Measurements from ENCODE around the gene CRK.

The CRK gene

DNA sequence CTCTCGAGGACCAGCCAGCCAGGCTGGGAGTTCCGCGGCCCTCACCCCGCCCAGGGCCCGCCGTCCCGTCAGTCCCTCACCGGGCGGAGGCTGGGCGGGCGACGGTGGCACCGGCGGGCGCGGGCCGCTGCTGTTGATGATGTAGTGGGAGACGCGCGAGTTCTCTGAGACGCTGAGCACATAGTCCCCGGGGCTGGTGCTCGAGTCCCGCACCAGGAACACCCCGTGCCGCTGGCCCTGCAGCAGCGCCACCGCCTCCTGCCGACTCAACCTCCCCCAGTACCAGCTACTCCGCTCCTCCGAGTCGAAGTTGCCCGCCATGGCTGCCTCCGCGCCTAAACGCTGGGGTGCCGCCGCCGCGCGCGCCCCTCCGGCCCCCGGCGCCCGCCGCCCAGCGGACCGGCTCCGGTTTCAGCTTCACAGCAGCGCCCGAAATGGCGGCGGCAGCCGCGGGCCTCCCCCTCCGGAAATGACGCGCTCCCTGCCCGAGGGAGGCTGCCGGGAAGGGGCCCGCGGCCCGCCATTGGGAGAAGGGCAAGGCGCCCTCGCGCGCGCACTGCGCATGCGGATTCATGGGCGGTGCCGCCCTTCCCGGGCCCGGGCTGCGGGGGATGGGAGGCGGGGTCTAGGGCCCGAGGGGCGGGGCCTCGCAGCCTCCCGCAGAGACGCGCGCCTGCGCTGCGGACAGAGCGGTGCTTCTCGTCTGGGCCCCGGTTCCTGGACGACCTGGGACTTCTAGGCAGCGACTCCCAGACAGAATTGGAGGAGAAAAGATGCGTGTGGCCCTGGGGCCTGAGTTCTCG, at the start of gene CRK:
Gene CRK (minus strand): TSS at position 436 of the 803 bp plus-strand sequence. CDS start 115 bp downstream, at position 321.
- DNase-seq (ENCODE audit: low spot score) = peak; percentile 97

DNA sequence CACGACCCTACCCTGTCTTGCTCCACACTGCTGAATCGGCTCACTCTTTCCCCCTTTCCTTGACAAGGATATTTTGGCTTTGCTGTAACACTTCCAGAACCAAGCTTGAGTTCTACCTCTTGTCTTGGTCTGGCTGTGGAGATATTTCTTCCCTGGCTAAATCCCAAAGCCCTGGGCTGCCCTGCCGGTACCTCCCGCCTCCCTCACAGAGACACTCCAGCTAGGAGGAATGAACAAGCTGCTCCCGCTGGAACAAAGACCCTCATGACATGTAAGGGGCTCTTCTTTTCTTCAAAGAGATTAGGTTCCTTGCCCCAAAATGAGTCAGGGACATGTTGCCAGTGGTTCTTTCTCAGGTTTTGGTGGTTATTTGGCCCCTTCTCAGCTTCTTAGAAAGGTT, 49.6 kb upstream of the CRK start:
- no peak for DNase-seq (ENCODE audit: low spot score)

DNA sequence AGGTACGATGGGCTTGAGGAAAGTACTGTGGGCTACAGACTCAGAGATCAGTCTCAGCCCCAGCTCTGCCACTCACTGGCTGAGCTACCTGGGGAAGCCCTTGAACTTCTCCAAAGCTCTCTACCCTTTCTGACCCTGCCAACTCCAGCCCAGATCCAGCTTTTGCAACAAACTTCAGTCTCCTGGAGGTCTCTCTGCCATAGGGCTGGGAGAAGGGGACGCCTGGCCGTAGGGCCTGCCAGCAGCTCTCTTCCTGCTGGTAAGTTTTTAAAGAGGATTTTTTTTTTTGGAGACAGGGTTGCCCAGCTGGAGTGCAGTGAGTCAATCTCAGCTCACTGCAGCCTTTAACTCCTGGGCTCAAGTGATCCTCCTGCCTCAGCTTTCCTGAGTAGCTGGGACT, 48.8 kb upstream of the CRK start:
- DNase-seq (ENCODE audit: low spot score) = no peak

GRCh38 chr17:1503699-1504098, 47.7 kb upstream of the CRK start:
- DNase-seq (ENCODE audit: low spot score) = no peak

- DNase-seq (ENCODE audit: low spot score) = no peak
Measured at GRCh38 chr17:1498869-1499268, 42.8 kb upstream of the CRK start.

DNA sequence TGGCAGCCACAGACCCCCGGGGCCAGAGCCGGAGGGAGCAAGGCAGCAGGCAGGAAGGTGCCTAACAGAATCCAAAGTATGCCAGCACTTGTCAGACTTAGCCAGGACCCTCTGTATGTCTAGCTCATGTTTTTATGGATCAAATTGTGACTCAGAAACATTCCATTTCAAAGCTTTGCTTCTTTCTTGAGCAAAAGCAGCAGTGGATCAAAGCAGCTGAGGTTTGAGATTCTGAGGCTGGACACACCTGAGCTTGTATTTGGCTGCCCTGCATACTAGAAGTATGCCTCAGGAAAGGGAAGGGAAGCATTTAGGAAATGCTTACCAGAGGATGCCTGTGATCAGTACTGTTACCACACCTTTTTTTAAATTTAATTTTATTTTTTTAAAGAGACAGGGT, 42.2 kb upstream of the CRK start:
- DNase-seq (ENCODE audit: low spot score) = no peak

DNA sequence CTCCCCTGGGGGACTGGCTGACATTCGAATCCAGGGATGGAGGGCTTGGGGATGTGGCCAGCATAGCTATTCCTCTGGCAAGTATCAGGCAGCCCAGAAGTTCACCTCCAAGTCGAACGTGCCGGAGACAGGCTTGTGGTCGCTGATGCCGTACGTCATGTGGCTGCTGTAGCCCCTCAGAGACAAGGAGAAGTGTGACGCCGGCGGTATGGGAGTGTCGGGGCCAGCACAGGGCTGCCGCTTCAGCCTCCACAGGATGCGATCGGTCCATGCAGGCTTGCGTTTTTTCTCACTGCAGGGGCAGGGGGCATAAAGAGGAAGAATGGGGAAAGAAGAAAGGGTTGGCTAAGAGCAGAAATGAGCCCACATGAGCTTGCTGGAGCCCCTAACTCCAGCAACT, 41.8 kb upstream of the CRK start:
- DNase-seq (ENCODE audit: low spot score) = no peak

GRCh38 chr17:1496869-1497268, 40.8 kb upstream of the CRK start:
- DNase-seq (ENCODE audit: low spot score) = no peak

DNA sequence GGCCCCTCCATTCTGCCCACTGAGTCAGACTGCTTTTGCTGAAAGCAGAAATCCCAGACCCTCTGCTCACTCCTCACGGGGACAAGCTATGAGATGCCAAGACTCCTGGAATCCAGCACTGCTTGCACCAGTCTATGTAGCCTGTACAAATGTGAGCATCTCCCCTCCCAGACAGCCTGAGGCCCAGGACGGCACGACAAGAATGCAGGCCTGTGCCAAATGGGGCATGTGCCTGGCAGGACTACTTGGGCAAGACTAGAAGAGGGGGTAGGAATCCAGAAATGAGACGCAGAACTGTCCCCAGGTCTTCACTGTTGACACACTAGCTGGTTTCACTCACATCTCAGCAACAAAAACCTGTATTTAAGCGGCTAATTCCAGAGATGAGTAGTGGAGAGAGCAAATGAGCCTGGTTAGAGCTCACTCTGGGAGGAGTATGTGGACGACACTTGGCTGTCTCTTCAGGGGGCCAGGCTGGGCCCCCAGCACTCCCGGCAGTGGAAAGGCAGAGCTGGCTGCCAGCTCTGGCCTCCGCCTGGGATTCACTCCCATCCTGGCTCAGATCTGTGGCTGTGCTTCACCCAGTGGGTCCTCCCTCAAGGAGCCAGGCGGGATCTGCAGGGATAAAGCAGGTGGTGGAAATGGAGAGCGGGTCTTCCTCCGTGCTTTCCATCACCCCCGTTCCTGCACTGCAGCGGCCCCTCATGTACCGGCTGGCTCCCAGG, 39.4 kb upstream of the CRK start:
- no peak for DNase-seq (ENCODE audit: low spot score)

- no peak for DNase-seq (ENCODE audit: low spot score)
Measured at GRCh38 chr17:1494736-1495253, 38.8 kb upstream of the CRK start.

DNA sequence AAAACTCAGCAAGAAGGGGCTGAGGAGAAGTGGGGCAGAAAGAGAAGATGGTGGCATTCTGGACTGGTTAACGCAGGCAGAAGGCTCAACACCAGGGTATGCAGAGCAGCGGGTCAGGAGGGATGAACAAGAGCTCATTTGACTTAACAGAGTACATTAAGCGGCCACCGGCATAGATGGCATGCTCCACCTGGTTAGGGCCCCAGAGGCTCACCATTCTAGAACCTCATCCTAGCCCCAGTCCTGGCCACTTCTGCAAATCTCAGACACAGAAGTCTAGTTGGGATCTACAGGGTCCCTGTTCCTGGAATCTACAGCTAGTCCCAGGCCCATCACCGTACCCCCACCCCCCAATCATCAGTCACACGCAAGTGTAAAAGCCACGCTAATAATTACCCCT, 38.2 kb upstream of the CRK start:
- no peak for DNase-seq (ENCODE audit: low spot score)

DNA sequence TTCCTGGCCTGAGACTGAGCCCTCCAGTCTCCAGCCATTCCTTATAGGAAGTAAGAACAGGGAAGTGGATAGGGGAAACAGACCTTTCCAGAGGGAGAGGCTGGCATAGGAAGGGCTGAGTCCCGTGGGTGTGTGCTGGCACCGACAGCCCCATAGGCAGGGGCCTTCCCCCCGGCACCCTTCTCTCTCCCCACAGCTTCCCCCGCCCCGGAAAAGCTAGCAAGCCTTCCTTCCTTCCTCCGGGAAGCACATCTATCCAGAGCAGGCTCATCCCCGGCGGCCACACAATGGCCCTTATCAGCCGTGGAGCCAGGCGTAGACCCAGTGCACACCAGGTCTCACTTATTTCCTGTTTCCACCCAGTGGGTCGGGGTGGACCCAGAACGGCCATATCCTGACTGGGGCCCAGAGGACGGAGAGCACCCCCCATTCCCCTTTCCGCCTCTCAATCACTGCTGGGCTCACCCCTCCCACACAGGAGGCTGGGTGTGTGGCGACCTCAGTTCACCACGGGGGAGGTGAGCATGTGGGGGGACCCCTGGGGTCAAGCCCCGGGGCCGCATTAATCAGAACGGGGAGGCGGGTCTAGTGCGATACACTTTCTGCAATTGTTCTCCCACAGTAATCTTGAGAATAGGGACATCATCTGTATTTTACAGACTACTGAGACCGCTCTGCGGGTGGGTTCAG, 37.4 kb upstream of the CRK start:
- no peak for DNase-seq (ENCODE audit: low spot score)

DNA sequence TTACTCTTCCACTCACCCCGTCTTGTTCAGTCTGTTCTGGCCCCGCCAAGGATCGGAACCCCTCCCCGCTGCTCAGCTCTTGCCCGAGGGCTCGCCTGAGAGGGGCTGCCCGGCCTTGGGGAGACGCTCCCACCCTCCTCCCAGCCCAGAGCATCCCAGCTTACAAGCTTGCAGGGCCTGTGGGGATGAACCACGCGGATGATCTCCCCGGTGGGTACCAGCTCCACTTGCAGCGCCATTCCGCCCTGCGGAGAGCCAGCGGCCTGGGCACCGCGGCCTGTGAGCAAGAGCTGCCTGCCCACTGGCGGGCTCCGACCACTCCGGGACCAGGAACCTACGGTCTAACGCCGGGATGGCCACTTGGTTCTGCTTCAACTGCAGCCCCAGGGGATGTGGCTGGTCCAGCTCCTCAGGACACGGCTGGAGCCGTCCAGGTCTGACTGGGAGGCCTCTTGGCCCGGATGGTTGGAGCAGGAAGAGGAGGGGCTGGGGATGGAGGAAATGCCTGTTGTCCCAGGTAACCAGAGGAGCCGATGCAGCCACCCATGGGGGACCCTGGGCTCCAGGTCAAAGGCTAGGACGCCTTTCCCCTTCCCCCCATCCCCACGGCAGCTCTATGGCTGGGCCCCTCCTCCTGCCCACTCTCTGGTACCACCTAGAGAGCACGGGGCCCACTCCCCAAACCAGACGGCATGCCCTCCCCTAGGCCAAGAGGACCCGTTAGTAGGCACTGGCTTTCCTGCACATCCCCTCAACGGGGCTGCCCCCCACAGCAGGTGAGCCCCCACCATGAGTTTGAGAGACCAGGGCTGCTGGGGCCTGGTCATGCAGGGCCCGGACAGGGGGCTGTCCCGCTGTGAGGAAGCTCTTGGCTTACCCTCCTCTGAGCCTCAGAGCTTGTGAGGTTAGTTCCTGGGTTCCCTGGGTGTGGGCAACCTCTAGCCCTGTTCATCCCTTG, 36.5 kb upstream of the CRK start, which contains the start of gene MYO1C:
Gene MYO1C (minus strand): TSS at position 438 of the 958 bp plus-strand sequence. CDS start 199 bp downstream, at position 239.
- DNase-seq (ENCODE audit: low spot score) = no peak

DNA sequence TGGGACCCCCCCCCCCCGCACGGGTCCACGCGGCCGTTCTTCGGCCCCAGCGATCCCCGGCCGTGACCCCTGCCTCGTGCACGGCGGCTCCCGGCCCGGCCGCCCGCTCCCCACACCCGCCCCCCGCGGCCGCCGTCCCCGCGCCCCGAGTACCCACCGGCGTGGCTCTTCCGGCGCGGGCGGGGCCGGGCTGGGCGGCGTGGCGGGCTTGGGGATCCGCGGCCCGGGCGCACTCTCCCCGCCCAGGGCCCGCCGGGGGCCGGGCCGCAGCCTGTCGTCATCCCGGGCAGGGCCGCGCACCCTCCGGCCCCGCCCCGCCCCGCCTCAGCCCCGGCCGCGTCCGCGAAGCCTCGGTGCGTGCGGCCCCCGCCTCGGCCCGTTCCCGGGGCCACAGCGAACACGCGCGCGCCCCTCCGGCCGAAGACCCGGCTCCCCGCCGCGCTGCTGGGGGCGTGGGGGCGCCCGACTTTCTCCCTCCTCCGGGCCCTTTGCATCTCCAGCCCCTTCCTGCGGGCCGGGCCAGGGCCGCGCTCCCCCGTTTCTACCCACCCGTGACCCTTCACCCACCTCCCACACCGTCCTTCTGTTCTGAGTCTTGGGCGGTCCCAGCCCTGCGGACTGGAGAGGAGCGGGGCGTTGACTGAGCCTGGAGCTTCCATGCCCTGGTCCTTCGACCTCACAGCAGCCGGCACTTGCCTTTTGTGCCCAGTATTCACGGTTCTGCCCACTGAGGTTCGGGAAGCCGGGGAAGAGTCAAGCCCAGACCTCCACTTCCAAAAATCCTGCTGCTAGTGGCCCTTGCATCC, 35.6 kb upstream of the CRK start:
- peak; percentile 23 for DNase-seq (ENCODE audit: low spot score)

DNA sequence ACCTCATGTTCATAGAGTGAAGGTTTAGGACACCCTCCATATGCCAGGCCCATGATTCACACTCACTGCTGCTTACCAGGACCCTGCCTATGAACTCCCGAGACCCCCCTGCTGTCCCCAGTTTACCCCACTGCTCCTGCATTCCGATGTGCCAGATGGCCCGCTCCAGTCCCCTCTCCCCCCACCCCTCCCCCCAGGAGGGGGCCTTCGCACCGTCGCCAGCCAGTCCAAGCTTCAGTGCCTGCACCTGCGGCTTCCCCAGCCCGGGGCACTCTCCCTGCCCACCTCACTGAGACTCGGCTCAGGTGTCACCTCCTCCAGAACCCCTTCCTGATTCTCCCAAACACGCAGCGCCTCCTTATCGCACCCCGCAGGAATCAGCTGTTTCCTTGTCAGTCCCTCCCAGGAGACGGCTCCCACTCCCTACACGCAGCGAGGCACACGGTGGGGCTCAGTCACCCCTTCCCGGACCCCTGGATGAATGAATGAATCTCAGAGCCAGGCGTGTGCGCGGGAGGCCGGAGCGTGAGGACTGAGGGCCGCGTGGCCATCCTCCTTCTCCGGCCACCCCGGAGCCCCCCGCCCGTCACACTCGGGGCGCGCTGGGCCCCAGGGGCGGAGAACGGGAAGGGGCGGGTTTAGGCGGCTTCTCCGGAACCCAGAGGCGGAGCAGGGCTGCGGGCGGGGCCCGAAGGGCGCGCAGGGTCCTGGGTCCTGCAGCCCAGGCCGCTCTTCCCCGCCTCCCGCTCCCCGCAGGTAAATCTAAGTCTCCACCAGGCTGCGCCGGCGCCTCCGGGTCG, 34.8 kb upstream of the CRK start:
- DNase-seq (ENCODE audit: low spot score) = no peak

- no peak for DNase-seq (ENCODE audit: low spot score)
Measured at GRCh38 chr17:1488826-1489270, 32.8 kb upstream of the CRK start.

- DNase-seq (ENCODE audit: low spot score) = peak; percentile 64
Measured at GRCh38 chr17:1487939-1488825, 32.1 kb upstream of the CRK start.

All from putamen (tissue), 1 donor.